ENCODE data around the gene ATF1. TPM values are rescaled to one million over a fixed set of nuclear protein-coding genes. Genes with fewer than 3 reads are reported as not detected.
A peak's percentile ranks its signal among the peaks of the same experiment; 100 is the strongest.
"Not testable (repeated sequence)": the region's sequence is repeated elsewhere in the genome, so short reads cannot be mapped to it uniquely, and the experiment has no call there.

Gene ATF1
- total RNA-seq, 1 donor from 2014 or later: 42.5 TPM

- POLR2A ChIA-PET: no interaction called here
- H3K27ac Mint-ChIP-seq: no peak overlapping the region
- ATAC-seq (ENCODE audit: low read depth): no peak
- CTCF ChIA-PET: no interaction called here
- TF ChIP-seq CTCF (IDR thresholded peaks at IDR 0.05): no peak
- peaks cover 39% of the 10 kb centered on the region for H3K36me3 Mint-ChIP-seq (ENCODE audit: low read depth)
- no peak for DNase-seq
- no peaks in the 10 kb centered on the region for H3K27me3 Mint-ChIP-seq
- intact Hi-C loops (cut with micrococcal nuclease): loop anchor here (10.0 kb wide), 2 partner anchors 265 to 715 kb away; partner anchors contain the start of gene CSRNP2
- H3K4me3 Mint-ChIP-seq: no peak overlapping the region
- peaks cover 4% of the 10 kb centered on the region for H3K4me1 Mint-ChIP-seq
- H3K9me3 Mint-ChIP-seq: no peaks in the 10 kb centered on the region
Measured at GRCh38 chr12:50820177-50820576, 56.3 kb downstream of the ATF1 start.

- Mint-ChIP-seq H3K9me3 (no peaks in the 10 kb centered on the region), H3K4me1 (peaks cover 6% of the 10 kb centered on the region), H3K4me3 (no peak overlapping the region), H3K27ac (no peak overlapping the region), H3K27me3 (no peaks in the 10 kb centered on the region), H3K36me3 (ENCODE audit: low read depth) (peaks cover 22% of the 10 kb centered on the region)
- intact Hi-C loops (cut with micrococcal nuclease): loop anchor here (10.0 kb wide), 2 partner anchors 263 to 713 kb away; partner anchors contain the start of gene CSRNP2
- ATAC-seq (ENCODE audit: low read depth): no peak
- TF ChIP-seq CTCF (IDR thresholded peaks at IDR 0.05): no peak
- ChIA-PET CTCF (interaction anchor here (1.2 to 2.5 kb wide), 2 partner anchors 165 to 518 kb away, joined by 4 to 13 read pairs; no protein-coding TSS in a partner anchor), POLR2A (no interaction called here)
- DNase-seq: no peak
Measured at GRCh38 chr12:50822082-50822481, 58.2 kb downstream of the ATF1 start.

GRCh38 chr12:50823724-50824123 lies 59.8 kb downstream of the ATF1 start:
- DNase-seq; H3K27me3 Mint-ChIP-seq; H3K9me3 Mint-ChIP-seq; H3K4me3 Mint-ChIP-seq; ATAC-seq (ENCODE audit: low read depth); H3K4me1 Mint-ChIP-seq; H3K27ac Mint-ChIP-seq; POLR2A ChIA-PET: not testable (repeated sequence)
- intact Hi-C loops (cut with micrococcal nuclease): loop anchor here (10.0 kb wide), 2 partner anchors 261 to 711 kb away; partner anchors contain the start of gene CSRNP2
- CTCF ChIA-PET: interaction anchor here (4.3 to 6.9 kb wide), 2 partner anchors 58 to 162 kb away, joined by 22 to 205 read pairs; partner anchors contain the start of gene ATF1
- H3K36me3 Mint-ChIP-seq (ENCODE audit: low read depth): peaks cover 10% of the 10 kb centered on the region

GRCh38 chr12:50824914-50825313 lies 61.0 kb downstream of the ATF1 start:
- H3K27ac Mint-ChIP-seq: peak overlapping the region; percentile 46
- no peaks in the 10 kb centered on the region for H3K36me3 Mint-ChIP-seq (ENCODE audit: low read depth)
- no peaks in the 10 kb centered on the region for H3K9me3 Mint-ChIP-seq
- CTCF ChIA-PET: interaction anchor here (0.9 to 6.9 kb wide), 10 partner anchors 12 to 596 kb away, joined by 3 to 205 read pairs (median 8); partner anchors contain the start of genes ATF1 and SLC11A2
- peaks cover 6% of the 10 kb centered on the region for H3K4me1 Mint-ChIP-seq
- POLR2A ChIA-PET: interaction anchor here (0.6 to 1.8 kb wide), 8 partner anchors 60 to 516 kb away, joined by 3 to 16 read pairs (median 6); partner anchors contain the start of gene SLC11A2
- ATAC-seq (ENCODE audit: low read depth) (peak; percentile 25), DNase-seq (no peak)
- no peak for TF ChIP-seq CTCF (IDR thresholded peaks at IDR 0.05)
- H3K27me3 Mint-ChIP-seq: no peaks in the 10 kb centered on the region
- no peak overlapping the region for H3K4me3 Mint-ChIP-seq
- intact Hi-C loops (cut with micrococcal nuclease): loop anchor here (1.0 to 10.0 kb wide), 8 partner anchors 61 to 710 kb away; partner anchors contain the start of genes ATF1, CSRNP2 and SLC11A2

- Mint-ChIP-seq H3K4me3 (no peak overlapping the region), H3K27ac (no peak overlapping the region), H3K27me3 (no peaks in the 10 kb centered on the region), H3K9me3 (no peaks in the 10 kb centered on the region), H3K36me3 (ENCODE audit: low read depth) (no peaks in the 10 kb centered on the region), H3K4me1 (peaks cover 6% of the 10 kb centered on the region)
- TF ChIP-seq CTCF (IDR thresholded peaks at IDR 0.05): no peak
- ATAC-seq (ENCODE audit: low read depth) (peak; percentile 80), DNase-seq (no peak)
- intact Hi-C loops (cut with micrococcal nuclease): loop anchor here (1.0 to 10.0 kb wide), 8 partner anchors 61 to 709 kb away; partner anchors contain the start of genes ATF1, CSRNP2 and SLC11A2
- POLR2A ChIA-PET: interaction anchor here (0.6 to 1.8 kb wide), 9 partner anchors 61 to 857 kb away, joined by 3 to 16 read pairs (median 5); partner anchors contain the start of gene SLC11A2
- CTCF ChIA-PET: interaction anchor here (0.6 to 6.9 kb wide), 15 partner anchors 10 to 827 kb away, joined by 3 to 205 read pairs (median 4); partner anchors contain the start of genes ATF1 and SLC11A2
Measured at GRCh38 chr12:50825372-50825838, 61.5 kb downstream of the ATF1 start.

All from activated B cell treated with CpG ODN at 0.5 μM for 24 hours (primary cell).